Measurements from ENCODE around the gene SLC23A2.

DNA sequence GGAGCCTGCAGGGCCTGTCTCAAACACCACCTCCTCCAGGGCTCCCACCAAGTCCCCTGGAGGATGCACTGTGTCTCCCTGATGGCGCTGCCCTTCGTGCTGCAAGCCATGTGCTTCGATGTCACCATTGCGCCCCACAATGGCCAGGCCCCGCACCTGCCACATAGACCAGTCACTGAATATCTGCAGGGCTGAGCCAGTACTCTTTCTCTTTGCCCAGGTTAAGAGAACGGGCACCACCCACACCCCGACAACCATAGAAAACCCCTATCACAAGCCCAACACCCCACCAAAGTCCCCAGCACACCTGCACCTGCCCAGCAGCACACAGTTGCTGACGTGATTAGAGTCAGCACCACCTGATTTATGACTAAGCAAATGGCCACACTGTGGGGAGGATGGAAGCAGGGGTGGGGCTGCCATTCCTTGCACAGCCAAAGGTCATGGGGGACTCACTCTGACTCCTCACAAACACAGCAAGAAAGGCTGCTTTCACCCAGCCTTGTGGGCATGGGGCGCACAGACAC lies 104.3 kb downstream of the SLC23A2 start:
- no peak for TF ChIP-seq CTCF (IDR thresholded peaks at IDR 0.05)
- TF ChIP-seq POLR2A (IDR thresholded peaks at IDR 0.05): no peak
